Astrocyte (in vitro differentiated cells and primary cell): ENCODE data around the gene SULF2.

Experiments
- EZH2 ChIP-seq: IDR thresholded peaks from 2 replicates; pipeline ENCODE4 v1.6.1; 2012; ENCODE audit warnings: mild to moderate bottlenecking, low read length, inconsistent platforms; ENCODE audit not compliant: insufficient read depth
- TF ChIP-seq, protein P1 (sequence below): IDR thresholded peaks from 2 replicates; pipeline ENCODE4 v1.5.1; 2011; ENCODE audit warnings: low read depth, mild to moderate bottlenecking, inconsistent platforms, low read length, moderate library complexity; ENCODE audit not compliant: insufficient read depth

GRCh38 chr20:47762699-47763268 is 22.5 kb downstream of the SULF2 start:
- TF ChIP-seq, protein P1, sequence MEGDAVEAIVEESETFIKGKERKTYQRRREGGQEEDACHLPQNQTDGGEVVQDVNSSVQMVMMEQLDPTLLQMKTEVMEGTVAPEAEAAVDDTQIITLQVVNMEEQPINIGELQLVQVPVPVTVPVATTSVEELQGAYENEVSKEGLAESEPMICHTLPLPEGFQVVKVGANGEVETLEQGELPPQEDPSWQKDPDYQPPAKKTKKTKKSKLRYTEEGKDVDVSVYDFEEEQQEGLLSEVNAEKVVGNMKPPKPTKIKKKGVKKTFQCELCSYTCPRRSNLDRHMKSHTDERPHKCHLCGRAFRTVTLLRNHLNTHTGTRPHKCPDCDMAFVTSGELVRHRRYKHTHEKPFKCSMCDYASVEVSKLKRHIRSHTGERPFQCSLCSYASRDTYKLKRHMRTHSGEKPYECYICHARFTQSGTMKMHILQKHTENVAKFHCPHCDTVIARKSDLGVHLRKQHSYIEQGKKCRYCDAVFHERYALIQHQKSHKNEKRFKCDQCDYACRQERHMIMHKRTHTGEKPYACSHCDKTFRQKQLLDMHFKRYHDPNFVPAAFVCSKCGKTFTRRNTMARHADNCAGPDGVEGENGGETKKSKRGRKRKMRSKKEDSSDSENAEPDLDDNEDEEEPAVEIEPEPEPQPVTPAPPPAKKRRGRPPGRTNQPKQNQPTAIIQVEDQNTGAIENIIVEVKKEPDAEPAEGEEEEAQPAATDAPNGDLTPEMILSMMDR: no peak
- TF ChIP-seq EZH2: no peak
